Activated naive CD8-positive, alpha-beta T cell treated with anti-CD3 and anti-CD28 coated beads, Interleukin-2, amount 50 U/mL, for 16 hours (primary cell): ENCODE results near the gene SGO1.

Source experiments
- DNase-seq: peaks from one replicate; pipeline ENCODE4 v3.0.0-alpha.2; 2020; ENCODE audit warnings: low read depth, low spot score

Gene SGO1

GRCh38 chr3:20154928-20155327 is 31.1 kb downstream of the SGO1 start:
- no peak for DNase-seq

- no peak for DNase-seq
These were observed 31.9 kb downstream of the SGO1 start for GRCh38 chr3:20154078-20154477.

DNA sequence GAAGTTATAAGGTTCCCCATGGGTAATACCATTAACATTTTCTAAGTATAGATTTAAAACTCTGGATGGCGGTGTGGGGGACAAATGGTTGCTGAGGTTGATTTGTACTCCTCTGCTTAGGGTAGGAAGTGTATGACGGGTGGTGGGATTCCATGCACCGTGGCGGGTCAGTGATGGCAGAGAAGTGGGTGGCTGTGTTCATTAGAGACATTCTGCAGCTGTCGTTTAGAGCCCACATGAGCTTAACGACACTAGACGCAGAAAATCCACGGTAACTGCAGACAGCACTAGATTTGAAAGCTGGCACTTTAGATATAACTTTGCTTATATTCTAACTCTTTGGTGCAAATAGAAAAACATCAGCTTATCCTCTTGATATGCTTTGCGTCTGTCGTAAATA is 37.5 kb downstream of the SGO1 start:
- DNase-seq, result no peak

DNA sequence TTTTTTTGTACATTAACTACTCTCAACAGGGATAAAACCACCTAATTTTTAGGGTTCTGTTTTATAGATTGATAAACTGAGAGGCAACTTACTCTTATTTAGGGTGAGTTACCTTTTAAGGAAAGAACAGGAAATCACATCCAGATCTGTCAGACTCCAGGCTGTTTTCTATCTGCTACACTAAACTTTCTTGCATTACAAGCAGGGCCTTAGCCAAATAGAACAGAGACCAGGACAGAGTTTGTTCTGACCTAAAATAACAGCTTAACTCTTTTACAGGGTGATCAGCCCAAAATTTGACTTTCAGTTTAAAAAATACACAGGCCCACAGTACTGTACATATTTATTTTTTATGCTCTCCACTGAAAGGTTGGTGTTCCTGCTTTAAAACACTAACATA is 38.6 kb downstream of the SGO1 start:
- no peak for DNase-seq

- no peak for DNase-seq
These were observed 39.7 kb downstream of the SGO1 start for GRCh38 chr3:20146301-20146700.

DNA sequence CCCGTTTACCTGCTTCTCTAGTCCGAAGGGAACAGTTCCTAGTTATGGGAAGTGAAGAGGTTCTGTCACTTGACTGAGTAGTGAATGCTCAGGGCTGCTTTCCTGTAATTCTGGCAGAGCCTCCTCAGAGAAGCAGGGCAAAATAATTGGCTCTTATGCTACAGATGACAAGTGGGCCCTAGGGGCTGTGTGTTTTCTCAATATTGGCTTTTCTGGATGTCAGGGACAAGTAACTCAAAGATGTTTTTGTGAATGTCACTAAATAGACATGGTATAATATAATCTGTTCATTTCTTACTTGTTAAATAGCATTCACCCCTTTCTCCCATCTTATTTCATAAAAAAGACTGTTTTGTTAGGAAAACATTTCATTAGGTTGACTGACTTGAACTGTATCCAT is 40.1 kb downstream of the SGO1 start:
- no peak for DNase-seq

- no peak for DNase-seq
These were observed 42.5 kb downstream of the SGO1 start for GRCh38 chr3:20143519-20143918.

- no peak for DNase-seq
These were observed 43.5 kb downstream of the SGO1 start for GRCh38 chr3:20142517-20142916.

DNA sequence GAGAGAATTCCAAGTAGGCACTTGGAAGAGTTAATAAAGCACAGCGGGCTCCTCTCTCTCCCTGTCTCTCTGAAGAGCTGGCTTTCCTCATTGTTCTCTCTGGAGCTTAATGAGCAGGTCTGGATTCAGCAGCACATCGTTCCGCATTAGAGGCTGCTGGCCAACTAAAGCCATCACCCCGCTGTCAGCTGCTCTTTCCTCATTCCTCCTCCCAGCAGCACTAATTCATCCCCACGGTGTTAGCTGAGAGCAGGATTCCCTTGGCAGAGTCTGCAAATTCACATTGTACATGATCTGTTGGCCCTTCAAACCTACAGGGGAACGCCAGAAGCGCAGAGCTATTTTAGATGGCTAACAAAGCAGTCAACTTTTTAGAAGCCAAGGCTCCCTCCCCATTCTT is 44.2 kb downstream of the SGO1 start:
- DNase-seq, result no peak

DNA sequence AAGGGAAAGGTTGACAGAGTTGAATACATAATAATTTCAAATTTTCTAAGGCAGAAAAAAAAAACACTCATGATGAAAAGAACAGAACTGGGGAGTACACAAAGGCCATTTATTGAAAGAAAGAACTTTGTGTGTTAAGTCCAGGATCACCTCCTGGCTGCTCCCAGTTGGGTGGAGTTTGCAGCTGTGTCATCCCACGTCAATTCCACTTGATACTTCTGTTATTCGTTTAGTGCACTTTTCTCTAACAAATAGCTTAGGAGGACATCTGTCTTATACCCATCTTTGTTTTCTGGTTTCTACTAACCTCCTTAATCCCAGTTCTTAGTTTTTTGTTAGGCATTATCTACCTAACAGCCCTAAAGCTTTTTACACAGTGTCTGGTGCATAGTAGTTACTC is 44.7 kb downstream of the SGO1 start:
- no peak for DNase-seq

DNA sequence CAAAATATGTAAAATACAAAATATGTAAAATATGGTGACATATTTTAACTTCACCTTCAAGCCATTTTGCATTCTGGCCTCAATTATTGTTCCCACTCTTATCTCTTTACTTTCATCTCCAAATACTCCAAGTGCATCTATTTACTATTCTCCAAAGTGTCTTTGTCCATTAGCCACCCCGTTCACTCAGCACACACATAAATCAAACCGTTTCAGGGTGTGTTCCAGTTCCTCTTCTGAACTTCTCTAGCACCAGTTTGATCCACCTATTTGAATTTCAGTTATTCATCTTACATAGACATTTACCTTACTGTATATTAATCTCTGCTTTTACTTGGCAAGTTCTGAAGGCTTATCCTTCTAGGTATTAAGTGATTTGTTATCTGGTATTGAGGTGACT is 45.1 kb downstream of the SGO1 start:
- DNase-seq, result no peak

DNA sequence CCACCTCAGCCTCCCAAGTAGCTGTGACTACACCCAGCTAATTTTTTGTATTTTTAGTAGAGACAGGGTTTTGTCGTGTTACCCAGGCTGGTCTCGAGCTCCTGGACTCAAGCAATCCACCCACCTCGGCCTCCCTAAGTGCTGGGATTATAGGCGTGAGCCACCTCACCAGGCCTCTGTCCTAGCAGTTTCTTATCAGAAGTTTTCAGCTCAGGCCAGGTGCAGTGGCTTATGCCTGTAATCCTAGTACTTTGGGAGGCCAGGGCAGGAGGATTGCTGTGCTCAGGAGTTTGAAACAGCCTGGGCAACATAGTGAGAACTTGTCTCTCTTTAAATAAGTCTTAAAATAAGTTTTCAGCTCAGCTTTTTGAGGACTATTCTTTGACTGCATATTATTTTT is 48.4 kb downstream of the SGO1 start:
- no peak for DNase-seq

DNA sequence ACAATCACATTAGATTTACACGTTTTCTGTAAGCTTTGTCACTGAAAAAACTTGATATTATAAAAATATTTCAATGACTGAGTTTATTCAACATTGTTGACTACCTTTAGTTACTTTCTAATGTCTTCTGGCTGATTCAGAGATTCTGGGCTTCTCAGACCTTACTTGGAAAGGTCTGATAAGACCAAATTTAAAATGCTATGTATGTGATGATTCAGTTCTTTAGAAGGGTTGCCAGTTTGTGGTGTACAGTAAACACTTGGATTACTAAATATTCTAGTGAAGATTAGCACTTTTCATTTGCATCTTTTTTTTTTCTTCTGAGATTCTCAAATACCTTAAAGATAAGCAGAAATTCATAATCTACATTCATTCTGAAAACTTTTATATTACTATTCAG is 49.8 kb downstream of the SGO1 start:
- no peak for DNase-seq

DNA sequence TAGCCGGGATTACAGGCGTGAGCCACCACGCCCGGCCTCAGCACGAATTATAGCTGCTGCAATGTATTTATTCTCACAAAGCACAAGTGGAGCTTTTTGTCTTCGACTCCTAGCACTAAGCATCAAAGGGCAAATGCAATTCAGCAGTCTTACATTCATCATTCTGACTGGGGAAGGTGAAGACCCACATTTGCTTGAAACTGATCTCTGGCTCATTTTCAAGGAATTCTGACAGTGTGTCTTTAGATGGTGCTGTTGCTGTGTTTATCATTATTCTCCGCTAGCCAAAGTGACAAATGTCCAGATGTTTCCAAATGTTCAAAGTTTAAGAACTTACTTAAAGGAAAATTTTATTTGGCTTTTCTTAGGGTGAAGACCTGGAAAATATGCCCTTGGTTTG is 55.9 kb downstream of the SGO1 start:
- DNase-seq, result no peak

GRCh38 chr3:20128358-20128757 is 57.6 kb downstream of the SGO1 start:
- no peak for DNase-seq

DNA sequence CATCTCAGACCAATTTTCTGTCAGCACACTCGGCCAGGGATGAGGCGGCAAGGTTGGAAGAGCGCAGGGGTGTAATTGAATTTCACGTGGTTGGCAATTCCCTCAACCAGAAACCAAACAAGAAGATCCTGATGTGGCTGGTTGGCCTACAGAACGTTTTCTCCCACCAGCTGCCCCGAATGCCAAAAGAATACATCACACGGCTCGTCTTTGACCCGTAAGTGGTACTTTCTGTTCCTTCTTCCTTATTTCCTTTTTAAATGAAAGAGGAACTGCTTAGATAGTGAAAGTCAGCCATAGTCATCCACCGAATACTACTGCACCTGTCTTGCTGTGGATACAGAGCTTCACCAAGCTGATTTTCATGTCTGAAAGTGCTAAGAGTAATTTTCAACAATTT is 60.1 kb downstream of the SGO1 start:
- DNase-seq, result no peak

- no peak for DNase-seq
These were observed 60.7 kb downstream of the SGO1 start for GRCh38 chr3:20125289-20125688.

- DNase-seq, result no peak
These were observed 62.8 kb downstream of the SGO1 start for GRCh38 chr3:20123131-20123652.

DNA sequence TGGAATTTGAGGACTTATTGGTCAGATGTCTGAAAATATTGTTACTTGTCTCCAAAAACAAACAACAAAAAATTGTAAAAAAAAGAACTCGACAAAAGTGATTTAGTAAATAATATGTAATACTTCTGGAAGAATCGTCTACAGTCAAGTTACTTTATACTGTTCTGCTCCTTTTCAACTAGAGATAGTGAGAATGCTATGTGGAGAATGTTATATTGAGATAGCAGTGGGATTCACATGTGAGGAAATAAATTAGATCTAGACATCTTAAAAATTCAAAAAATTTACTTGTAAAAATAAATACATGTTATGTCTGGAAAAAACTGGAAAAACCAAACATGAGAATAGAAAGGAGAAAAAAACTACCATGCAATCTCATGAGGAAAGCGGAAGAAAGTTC is 64.9 kb downstream of the SGO1 start:
- DNase-seq, result no peak
